ENCODE results near the gene DONSON.
A peak's percentile ranks its signal among the peaks of the same experiment; 100 is the strongest.

The DONSON gene

DNA sequence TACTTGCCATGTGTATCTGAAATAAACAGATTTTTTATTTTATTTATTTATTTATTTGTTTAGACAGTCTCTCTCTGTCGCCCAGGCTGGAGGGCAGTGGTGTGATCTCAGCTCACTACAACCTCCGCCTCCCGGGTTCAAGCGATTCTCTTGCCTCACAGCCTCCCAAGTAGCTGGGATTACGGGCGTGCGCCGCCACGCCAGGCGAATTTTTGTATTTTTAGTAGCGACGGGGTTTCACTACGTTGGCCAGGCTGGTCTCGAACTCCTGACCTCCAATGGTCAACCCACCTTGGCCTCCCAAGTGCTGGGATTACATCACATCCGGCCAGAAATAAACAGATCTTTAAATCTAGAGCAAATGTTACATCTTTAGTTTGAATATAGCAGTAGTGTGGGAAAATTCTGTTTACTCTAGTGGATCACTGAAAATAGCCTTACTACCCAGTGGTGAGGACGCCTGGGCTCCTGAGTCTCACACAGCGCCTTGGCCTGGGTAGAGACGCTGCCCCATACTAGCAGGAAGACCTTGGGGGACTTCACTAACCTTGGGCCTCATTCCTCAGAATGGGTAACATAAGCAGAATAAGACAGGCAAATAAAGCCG is 47.3 kb downstream of the DONSON start:
- peak; percentile 75 for DNase-seq

DNA sequence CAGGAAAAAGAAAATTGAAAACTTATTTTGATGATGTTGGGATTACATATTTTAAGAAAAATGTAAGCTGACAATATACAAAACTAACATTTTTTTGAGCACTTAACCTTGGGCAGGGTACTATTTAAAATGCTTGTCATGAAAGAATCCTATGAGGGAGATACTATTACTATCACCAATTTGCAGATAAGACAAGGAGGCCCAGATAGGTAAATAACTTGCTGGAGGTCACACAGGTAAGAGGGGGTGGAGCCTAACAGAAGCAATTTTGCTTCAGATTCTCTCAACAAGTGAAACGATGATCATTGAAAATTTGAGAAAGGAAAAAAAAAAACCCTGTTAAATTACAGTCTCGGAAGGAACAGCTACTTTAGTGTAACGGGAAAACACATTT is 47.8 kb downstream of the DONSON start:
- no peak for DNase-seq

DNA sequence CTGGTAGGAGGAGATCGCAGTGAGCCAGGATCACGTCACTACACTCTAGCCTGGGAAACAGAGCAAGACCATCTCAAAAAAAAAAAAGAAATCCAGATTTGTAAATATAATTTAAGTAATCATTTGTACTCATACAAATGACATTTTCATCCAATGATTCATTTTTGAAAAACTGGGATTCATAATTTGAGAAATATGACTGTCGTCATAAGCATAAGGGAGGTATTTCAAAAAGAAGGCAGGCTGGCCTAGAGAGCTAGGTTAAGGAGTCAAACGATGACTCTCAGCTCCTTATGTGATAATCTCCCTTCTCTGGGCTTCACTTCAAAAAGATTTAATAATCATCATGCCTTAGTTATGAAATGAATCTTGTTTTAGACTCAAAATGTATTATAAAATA is 48.9 kb downstream of the DONSON start:
- no peak for DNase-seq

DNA sequence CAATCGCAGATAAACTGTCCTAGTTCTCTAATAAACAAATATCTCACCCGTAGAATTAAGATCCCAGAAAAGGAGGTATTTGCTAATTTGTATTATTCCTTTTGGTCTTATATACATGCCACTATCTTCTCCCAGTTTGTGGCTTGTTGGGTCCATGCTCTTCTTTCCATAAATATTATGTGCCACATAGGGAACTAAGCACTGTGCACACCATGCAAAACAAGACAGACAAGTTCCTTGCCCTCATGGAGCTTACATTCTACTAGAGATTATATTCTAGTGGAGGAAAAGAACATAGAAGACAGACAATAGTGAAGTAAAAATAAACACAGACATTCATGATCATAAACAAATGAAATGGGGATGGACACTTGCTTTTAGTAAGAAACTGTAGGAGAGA is 51.3 kb downstream of the DONSON start:
- DNase-seq, result no peak

DNA sequence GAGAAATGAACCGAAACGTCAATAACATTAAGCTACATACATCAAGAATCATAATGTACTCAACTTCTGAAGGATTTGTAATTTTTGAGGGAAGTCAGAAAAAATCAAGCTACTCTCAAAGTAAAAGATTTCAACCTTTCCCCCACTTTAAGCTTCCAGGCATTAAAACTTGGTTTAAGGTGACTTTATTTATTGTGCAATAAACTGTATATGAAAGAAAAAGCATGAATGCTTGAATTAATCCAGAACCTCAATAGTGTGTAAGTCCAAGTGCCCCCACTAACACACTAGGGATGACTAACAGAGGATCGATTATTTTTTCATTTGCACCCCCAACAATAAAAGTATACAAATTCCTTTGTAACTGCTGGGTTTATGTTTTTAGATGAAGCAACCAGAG is 57.5 kb downstream of the DONSON start:
- DNase-seq, result no peak

Measured in OCI-M1 (cell line).